ENCODE results near the gene NUMB. TPM values are rescaled to one million over a fixed set of nuclear protein-coding genes. Genes with fewer than 3 reads are reported as not detected.

NUMB gene
- total and polyA plus RNA-seq, 2 of the 4 experiments (the other 2 are of a cell fraction), result 45.9 to 114 TPM

DNA sequence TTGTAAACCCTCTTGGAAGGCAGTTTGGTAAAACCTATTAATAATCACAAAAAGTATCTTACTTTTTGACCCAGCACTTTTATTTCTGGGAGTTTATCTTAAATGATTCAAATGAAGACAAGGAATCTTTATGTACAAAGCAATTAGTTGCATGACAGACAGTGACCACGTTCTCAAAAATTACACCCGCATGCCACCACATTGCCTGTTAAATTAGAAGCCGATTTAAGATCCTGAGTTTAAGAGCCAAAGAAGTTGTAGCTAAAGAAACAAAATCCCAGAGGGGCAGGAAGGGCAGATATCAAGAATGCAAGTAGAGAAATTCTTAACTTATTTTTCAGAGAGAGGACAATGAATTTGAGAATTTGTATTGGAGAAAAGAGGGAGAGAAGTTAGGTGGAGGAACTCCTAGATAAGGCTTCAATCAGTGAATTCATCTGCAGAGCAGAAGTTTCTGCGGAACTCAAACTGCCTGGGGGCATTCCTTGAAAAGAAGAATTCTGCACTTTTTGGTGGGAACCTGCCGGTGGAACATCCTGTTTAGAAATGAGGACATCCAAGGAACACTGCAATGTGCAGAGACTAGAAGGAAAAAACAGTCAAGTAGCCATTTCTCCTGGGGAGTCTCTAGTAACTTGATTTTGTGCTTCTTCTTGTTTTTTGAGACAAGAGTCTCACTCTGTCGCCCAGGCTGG, 31.3 kb upstream of the NUMB start:
- Histone ChIP-seq H4K8ac (ENCODE audit: low read depth in 2 of 2, low read length in 2 of 2) (no peak overlapping the region), H3K9ac (ENCODE audit: low read depth, low read length) (no peak overlapping the region), H2BK5ac (ENCODE audit: low read depth, low read length, poor library complexity, severe bottlenecking) (no peak overlapping the region), H3K27ac (ENCODE audit: insufficient read depth, low read length) (no peak overlapping the region), H3K4me2 (ENCODE audit: low read depth, low read length) (no peak overlapping the region), H3K18ac (ENCODE audit: low read depth, low read length) (no peak overlapping the region), H4K20me1 (ENCODE audit: insufficient read depth, low read length) (peaks cover 14% of the 10 kb centered on the region), H3K4me1 (ENCODE audit: control insufficient read depth, insufficient read depth, low read length) (peaks cover 11% of the 10 kb centered on the region), H4K5ac (ENCODE audit: low read depth, low read length) (no peak overlapping the region), H2BK15ac (ENCODE audit: low read depth, low read length) (no peak overlapping the region), H2AK5ac (ENCODE audit: low read depth, low read length) (no peak overlapping the region), H3K27me3 (ENCODE audit: control insufficient read depth, insufficient read depth, low read length) (no peaks in the 10 kb centered on the region), H2AFZ (replicated peaks; ENCODE audit: low read length, poor library complexity) (no peak overlapping the region), H2BK120ac (ENCODE audit: low read depth, low read length) (no peak overlapping the region), H3K9me3 (ENCODE audit: control insufficient read depth, insufficient read depth, low read length) (no peaks in the 10 kb centered on the region), H2BK20ac (ENCODE audit: low read depth, low read length) (no peak overlapping the region), H3K79me1 (ENCODE audit: low read depth in 1 of 2, low read length in 2 of 2) (peaks cover 25 to 32% of the 10 kb centered on the region in 2 experiments), H3K23ac (ENCODE audit: low read depth, low read length) (no peak overlapping the region), H2AK9ac (replicated peaks; ENCODE audit: low read depth, low read length, poor library complexity) (no peak overlapping the region), H3K4me3 (ENCODE audit: insufficient read depth, low read depth, low read length) (no peak overlapping the region), H3K36me3 (ENCODE audit: control insufficient read depth, insufficient read depth, low read length) (peaks cover 3% of the 10 kb centered on the region; the same call in 1 of the 2 replicates), H3K9me1 (ENCODE audit: insufficient read depth, low read length) (peaks cover 16% of the 10 kb centered on the region), H4K91ac (ENCODE audit: insufficient read depth, low read depth, low read length) (no peak overlapping the region), H3K56ac (ENCODE audit: extremely low read depth, insufficient read depth, low read length) (no peak overlapping the region), H3K14ac (replicated peaks; ENCODE audit: low read depth, low read length) (no peak overlapping the region), H3K4ac (ENCODE audit: low read depth, low read length) (no peak overlapping the region)
- WGBS, 2 experiments (ENCODE audit: extremely low coverage in 2 of 2, insufficient read length in 1 of 2), result 100% methylated on average over 1 of the region's 6 CpGs; no CpG with 5 or more reads in 1 of the 2 experiments
- in situ Hi-C loops (cut with MboI; ENCODE audit: low sequenced_read_pairs), result no loop called here
- no TSS peak for BruUV-seq (replicated peaks)
- dilution Hi-C loops (cut with HindIII; ENCODE audit: low sequenced_read_pairs, unreplicated experiment), result no loop called here
- TF ChIP-seq CEBPB (IDR thresholded peaks at IDR 0.05; ENCODE audit: low read depth, low read length) (no peak), RAD21 (IDR thresholded peaks at IDR 0.05; ENCODE audit: low read length) (no peak), FOS (IDR thresholded peaks at IDR 0.05; ENCODE audit: low read depth, low read length) (no peak), RFX5 (IDR thresholded peaks at IDR 0.05; ENCODE audit: low read depth, low read length) (no peak), MXI1 (IDR thresholded peaks at IDR 0.05; ENCODE audit: borderline replicate concordance, low read depth, low read length) (no peak), MAFK (IDR thresholded peaks at IDR 0.05; ENCODE audit: low read depth, low read length) (no peak), CHD1 (IDR thresholded peaks at IDR 0.05; ENCODE audit: low read depth, low read length) (no peak), RCOR1 (IDR thresholded peaks at IDR 0.05; ENCODE audit: insufficient replicate concordance, low read length) (no peak), SMC3 (IDR thresholded peaks at IDR 0.05; ENCODE audit: low read depth, low read length) (no peak), MAZ (IDR thresholded peaks at IDR 0.05; ENCODE audit: borderline replicate concordance, low read depth, low read length) (no peak), BHLHE40 (IDR thresholded peaks at IDR 0.05; ENCODE audit: low read depth, low read length) (no peak)
- TF ChIP-seq, protein P1, sequence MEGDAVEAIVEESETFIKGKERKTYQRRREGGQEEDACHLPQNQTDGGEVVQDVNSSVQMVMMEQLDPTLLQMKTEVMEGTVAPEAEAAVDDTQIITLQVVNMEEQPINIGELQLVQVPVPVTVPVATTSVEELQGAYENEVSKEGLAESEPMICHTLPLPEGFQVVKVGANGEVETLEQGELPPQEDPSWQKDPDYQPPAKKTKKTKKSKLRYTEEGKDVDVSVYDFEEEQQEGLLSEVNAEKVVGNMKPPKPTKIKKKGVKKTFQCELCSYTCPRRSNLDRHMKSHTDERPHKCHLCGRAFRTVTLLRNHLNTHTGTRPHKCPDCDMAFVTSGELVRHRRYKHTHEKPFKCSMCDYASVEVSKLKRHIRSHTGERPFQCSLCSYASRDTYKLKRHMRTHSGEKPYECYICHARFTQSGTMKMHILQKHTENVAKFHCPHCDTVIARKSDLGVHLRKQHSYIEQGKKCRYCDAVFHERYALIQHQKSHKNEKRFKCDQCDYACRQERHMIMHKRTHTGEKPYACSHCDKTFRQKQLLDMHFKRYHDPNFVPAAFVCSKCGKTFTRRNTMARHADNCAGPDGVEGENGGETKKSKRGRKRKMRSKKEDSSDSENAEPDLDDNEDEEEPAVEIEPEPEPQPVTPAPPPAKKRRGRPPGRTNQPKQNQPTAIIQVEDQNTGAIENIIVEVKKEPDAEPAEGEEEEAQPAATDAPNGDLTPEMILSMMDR (conservative IDR thresholded peaks at IDR 0.05; ENCODE audit: low read depth, low read length), result no peak
- TF ChIP-seq, protein P2, sequence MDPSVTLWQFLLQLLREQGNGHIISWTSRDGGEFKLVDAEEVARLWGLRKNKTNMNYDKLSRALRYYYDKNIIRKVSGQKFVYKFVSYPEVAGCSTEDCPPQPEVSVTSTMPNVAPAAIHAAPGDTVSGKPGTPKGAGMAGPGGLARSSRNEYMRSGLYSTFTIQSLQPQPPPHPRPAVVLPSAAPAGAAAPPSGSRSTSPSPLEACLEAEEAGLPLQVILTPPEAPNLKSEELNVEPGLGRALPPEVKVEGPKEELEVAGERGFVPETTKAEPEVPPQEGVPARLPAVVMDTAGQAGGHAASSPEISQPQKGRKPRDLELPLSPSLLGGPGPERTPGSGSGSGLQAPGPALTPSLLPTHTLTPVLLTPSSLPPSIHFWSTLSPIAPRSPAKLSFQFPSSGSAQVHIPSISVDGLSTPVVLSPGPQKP (IDR thresholded peaks at IDR 0.05; ENCODE audit: borderline replicate concordance, low read depth, low read length), result no peak
- ChIA-PET CTCF (no interaction called here), POLR2A (ENCODE audit: unreplicated experiment) (no interaction called here)
- no peak for DNase-seq
- ATAC-seq (ENCODE audit: low read depth), result no peak
- intact Hi-C loops (cut with micrococcal nuclease), result loop anchor here (5.0 kb wide), 2 partner anchors 123 to 148 kb away; partner anchors contain the start of gene ACOT6

Measured in IMR-90 (cell line).